Esophagus squamous epithelium (tissue), 5 donors: ENCODE data around the gene MSANTD1. TPM values are rescaled to one million over a fixed set of nuclear protein-coding genes. Genes with fewer than 3 reads are reported as not detected.

Experiments used
- DNase-seq: peaks from one replicate; lab custom pipeline; 2025; lab: John Stamatoyannopoulos, UW
- H3K27ac ChIP-seq, 4 donors: fragments of 200-600 bp; sonication (generic); one replicate each; pipeline ENCODE4 v1.5.1; 2016 to 2019; ENCODE audit warnings: mild to moderate bottlenecking in 1 of 4
- H3K27me3 ChIP-seq, 4 donors: fragments of 200-600 bp; sonication (generic); 1 replicate in 3 of 4; 2 replicates in 1 of 4; pipeline versions ENCODE4 v1.5.1 to v1.6.0; 2017 to 2021; ENCODE audit warnings: antibody characterized with exemption in 1 of 4
- H3K36me3 ChIP-seq, 3 donors: fragments of 200-600 bp; sonication (generic); one replicate each; pipeline ENCODE4 v1.5.1; 2016 to 2019
- H3K4me1 ChIP-seq, 3 donors: fragments of 200-600 bp; sonication (generic); one replicate each; pipeline ENCODE4 v1.5.1; 2017 to 2019
- H3K4me3 ChIP-seq, 4 donors: fragments of 200-600 bp; sonication (generic); 1 replicate in 3 of 4; 2 replicates in 1 of 4; pipeline ENCODE4 v1.5.1; 2016 to 2019; ENCODE audit warnings: mild to moderate bottlenecking in 2 of 4, moderate library complexity in 1 of 4
- H3K9me3 ChIP-seq, 3 donors: fragments of 200-600 bp; sonication (generic); one replicate each; pipeline ENCODE4 v1.5.1; 2016 to 2019
- POLR2A ChIP-seq, 4 donors: fragments of 450-650 bp; IDR thresholded peaks; one replicate each; pipeline ENCODE4 v1.6.1; 2017; ENCODE audit warnings: antibody characterized with exemption in 4 of 4, mild to moderate bottlenecking in 4 of 4, moderate library complexity in 3 of 4
- WGBS, 2 donors: methylation state at CpG; one replicate each; pipeline ENCODE4 v1.1.5; 2018; 5-methylcytosine and 5-hydroxymethylcytosine counted together
- intact Hi-C: fragments of 100-400 bp; cut with DNase I; formaldehyde crosslinking; loops from one replicate; pipeline ENCODE4 v1.15.0; 2022
- total RNA-seq, 4 donors: library from RNA; depleted of rRNA; stranded (reverse); fragments of >200 nt; gene quantifications; one replicate each; pipeline ENCODE4 v1.1.0, GENCODE V29; 2016
- TF ChIP-seq, protein P1 (sequence below), 6 experiments: fragments of 450-650 bp in 4 of 6; fragments of 200-600 bp in 2 of 6; sonication (generic) in 2 of 6; IDR thresholded peaks; one replicate each; pipeline ENCODE4 v1.5.1; 2016 to 2019; ENCODE audit warnings: antibody characterized with exemption in 6 of 6, mild to moderate bottlenecking in 4 of 6, moderate library complexity in 4 of 6
- donor health status: DM: yes; HTN: yes; CAD: no.

MSANTD1 gene
- total RNA-seq, 4 donors from 2014 or later: 0.15 to 0.95 (median 0.18) TPM; not detected in 1

DNA sequence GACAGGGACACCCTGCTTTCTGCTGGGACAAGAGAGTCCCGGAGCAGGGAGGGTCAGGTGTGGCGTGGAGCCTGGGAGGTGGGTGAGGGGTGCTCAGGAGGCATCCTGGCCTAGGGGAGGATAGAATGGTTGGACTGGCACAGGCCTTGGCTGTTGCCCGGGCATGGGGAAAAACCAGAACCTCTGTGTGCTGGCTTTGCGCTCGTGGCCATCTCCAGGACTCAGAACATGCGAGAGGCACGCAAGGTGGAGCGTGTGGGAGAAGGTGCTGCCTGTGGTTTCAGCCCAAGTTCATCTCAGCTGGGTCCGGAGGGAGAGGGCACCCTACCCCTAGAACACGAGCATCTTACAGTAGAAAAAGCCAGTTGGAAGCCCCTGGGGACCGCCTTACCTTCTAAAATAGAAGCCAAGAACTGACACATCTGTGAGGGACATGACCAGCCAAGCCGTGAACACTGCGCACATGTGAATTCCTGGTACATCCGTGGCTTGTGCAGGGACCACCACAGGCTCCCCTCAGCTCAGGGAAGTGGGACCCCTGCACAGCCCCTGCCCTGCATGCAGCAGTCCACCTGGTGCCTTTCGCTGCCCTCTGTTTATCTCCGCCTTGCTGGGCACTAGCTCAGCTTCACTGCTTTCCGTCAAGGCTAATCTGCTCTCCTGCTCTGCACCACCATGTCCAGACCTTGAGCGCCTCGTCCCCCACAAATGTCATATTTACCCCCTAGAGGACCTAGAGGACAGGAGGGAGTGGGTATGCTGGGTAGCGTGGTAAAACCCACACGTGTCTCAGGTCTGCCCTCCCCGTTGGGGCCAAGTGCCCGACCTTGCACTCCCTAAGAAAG lies 13.5 kb downstream of the MSANTD1 start:
- no peaks in the 10 kb centered on the region for H3K9me3 ChIP-seq
- WGBS, 2 donors: 83 to 87% methylated on average over 5 to 19 of the region's 23 CpGs
- H3K4me3 ChIP-seq: no peak overlapping the region
- intact Hi-C loops: no loop called here
- DNase-seq: no peak
- no peak overlapping the region for H3K27ac ChIP-seq
- H3K27me3 ChIP-seq: peaks cover 0 to under 1% (median 0%) of the 10 kb centered on the region in 4 donors
- H3K4me1 ChIP-seq: peaks cover 0 to 6% (median 0%) of the 10 kb centered on the region in 3 donors
- no peaks in the 10 kb centered on the region for H3K36me3 ChIP-seq
- no peak for TF ChIP-seq POLR2A (IDR thresholded peaks at IDR 0.05)
- TF ChIP-seq, protein P1, sequence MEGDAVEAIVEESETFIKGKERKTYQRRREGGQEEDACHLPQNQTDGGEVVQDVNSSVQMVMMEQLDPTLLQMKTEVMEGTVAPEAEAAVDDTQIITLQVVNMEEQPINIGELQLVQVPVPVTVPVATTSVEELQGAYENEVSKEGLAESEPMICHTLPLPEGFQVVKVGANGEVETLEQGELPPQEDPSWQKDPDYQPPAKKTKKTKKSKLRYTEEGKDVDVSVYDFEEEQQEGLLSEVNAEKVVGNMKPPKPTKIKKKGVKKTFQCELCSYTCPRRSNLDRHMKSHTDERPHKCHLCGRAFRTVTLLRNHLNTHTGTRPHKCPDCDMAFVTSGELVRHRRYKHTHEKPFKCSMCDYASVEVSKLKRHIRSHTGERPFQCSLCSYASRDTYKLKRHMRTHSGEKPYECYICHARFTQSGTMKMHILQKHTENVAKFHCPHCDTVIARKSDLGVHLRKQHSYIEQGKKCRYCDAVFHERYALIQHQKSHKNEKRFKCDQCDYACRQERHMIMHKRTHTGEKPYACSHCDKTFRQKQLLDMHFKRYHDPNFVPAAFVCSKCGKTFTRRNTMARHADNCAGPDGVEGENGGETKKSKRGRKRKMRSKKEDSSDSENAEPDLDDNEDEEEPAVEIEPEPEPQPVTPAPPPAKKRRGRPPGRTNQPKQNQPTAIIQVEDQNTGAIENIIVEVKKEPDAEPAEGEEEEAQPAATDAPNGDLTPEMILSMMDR (IDR thresholded peaks at IDR 0.05): no peak

DNA sequence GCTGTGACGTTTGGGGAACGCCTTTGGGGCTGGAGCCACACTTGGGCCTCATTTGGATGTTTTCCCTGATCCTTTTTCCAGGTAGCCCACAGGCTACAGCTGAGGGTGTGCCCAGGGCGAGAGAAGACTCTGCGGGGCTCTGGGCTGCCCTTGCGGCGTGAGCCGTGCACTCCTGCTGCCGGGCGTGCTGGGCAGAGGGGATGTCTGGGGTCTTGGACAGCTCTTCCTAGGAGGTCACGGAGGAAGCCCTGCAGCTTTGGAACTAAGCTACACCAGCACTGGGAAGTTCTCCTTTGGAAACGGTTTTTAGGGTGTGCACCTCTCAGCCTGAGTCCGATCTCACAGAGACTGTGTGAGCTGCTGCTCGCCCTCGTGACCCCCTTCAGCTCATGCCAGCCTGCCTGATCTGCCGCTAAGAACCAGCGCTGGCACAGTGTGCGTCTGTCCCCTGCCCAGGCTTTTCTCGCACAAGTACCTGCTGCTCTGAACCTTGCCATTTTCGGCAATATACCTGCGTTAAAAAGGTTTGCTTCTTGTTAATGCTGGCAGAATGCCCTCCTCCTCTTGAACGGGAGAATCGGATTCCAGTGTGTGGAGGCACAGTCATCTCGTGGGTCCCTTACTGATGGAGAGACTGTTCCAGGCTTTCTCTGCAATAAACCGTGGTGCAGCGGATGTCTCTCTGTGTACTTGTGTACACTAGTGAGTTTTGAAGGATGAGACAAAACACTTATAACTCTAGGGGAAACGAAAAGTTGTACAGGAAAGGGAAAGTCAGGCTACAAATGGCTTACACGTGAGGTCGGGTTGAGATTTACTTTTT lies 14.3 kb downstream of the MSANTD1 start:
- H3K36me3 ChIP-seq: no peaks in the 10 kb centered on the region
- no peak for DNase-seq
- H3K27me3 ChIP-seq: peaks cover 0 to 4% (median 0%) of the 10 kb centered on the region in 4 donors
- 70 to 80% methylated on average over 23 to 25 of the region's 28 CpGs for WGBS, 2 donors
- no peaks in the 10 kb centered on the region for H3K4me1 ChIP-seq
- intact Hi-C loops: no loop called here
- H3K9me3 ChIP-seq: no peaks in the 10 kb centered on the region
- H3K27ac ChIP-seq: no peak overlapping the region
- no peak for TF ChIP-seq POLR2A (IDR thresholded peaks at IDR 0.05)
- TF ChIP-seq, protein P1 (IDR thresholded peaks at IDR 0.05): no peak
- no peak overlapping the region for H3K4me3 ChIP-seq

DNA sequence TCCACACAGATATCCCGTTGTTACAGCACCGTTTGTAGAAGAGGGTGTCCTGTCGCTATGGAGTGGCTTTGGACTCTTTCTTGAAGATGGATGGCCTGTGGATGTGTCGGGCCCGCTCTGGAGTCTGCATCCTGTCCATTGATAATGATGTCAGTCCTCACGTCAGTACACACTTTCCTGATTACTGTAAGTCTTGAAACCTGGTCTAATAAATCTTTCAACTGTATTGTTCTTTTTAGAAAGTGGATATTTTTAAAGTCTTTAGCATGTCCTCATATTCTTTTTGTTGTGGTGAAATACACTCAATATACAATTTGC lies 14.9 kb downstream of the MSANTD1 start:
- no peaks in the 10 kb centered on the region for H3K4me1 ChIP-seq
- intact Hi-C loops: no loop called here
- H3K9me3 ChIP-seq: no peaks in the 10 kb centered on the region
- H3K36me3 ChIP-seq: no peaks in the 10 kb centered on the region
- H3K27me3 ChIP-seq: peaks cover 0 to 4% (median 0%) of the 10 kb centered on the region in 4 donors
- H3K27ac ChIP-seq: no peak overlapping the region
- WGBS, 2 donors: 68 to 84% methylated on average over 6 of the region's 6 CpGs
- H3K4me3 ChIP-seq: no peak overlapping the region
- no peak for DNase-seq
- TF ChIP-seq, protein P1 (IDR thresholded peaks at IDR 0.05): no peak
- TF ChIP-seq POLR2A (IDR thresholded peaks at IDR 0.05): no peak

DNA sequence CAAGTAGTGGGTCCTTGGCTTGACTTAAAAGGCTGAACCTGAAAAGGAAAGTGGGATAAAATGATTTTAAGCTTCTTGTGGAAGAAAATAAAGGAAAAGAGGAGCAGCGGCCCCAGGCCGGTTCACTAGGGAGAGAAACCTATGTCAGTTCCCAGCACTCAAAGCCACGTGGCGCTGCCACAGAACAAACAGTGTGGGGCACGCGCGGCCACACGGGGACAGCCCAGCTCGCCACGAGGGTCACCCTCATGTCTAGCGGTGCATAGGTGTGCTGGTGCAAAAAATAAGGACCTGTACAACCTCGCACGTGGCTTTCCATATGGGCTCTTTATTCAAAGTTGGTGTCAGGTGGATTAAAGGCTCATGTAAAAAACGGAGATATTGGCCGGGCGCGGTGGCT lies 17.1 kb downstream of the MSANTD1 start:
- Histone ChIP-seq H3K36me3 (no peaks in the 10 kb centered on the region), H3K27ac (no peak overlapping the region), H3K9me3 (no peaks in the 10 kb centered on the region), H3K4me3 (no peak overlapping the region), H3K4me1 (no peaks in the 10 kb centered on the region), H3K27me3 (peaks cover 0 to 4% (median 0%) of the 10 kb centered on the region in 4 donors)
- TF ChIP-seq, protein P1 (IDR thresholded peaks at IDR 0.05): no peak
- no peak for TF ChIP-seq POLR2A (IDR thresholded peaks at IDR 0.05)
- 86 to 88% methylated on average over 16 to 17 of the region's 17 CpGs for WGBS, 2 donors
- no peak for DNase-seq
- intact Hi-C loops: no loop called here
